ENCODE results near the gene APELA.
"Not testable (repeated sequence)": the region's sequence is repeated elsewhere in the genome, so short reads cannot be mapped to it uniquely, and the experiment has no call there.

APELA gene

GRCh38 chr4:164876700-164877324 lies at the start of gene APELA:
Gene APELA (plus strand): TSS chr4:164877178. CDS start chr4:164877332, 154 bp downstream.
- no peak for DNase-seq

GRCh38 chr4:164828955-164829354 lies 48.0 kb upstream of the APELA start:
- no peak for DNase-seq

GRCh38 chr4:164846566-164846965 lies 30.4 kb upstream of the APELA start:
- no peak for DNase-seq

GRCh38 chr4:164847016-164847415 lies 30.0 kb upstream of the APELA start:
- DNase-seq, result no peak

GRCh38 chr4:164847967-164848649 lies 28.9 kb upstream of the APELA start:
- no peak for DNase-seq

- DNase-seq, result no peak
Measured at GRCh38 chr4:164856396-164856795, 20.6 kb upstream of the APELA start.

GRCh38 chr4:164866817-164867490 lies 10.0 kb upstream of the APELA start:
- no peak for DNase-seq

GRCh38 chr4:164871673-164872072 lies 5.3 kb upstream of the APELA start:
- DNase-seq, result no peak

- no peak for DNase-seq
Measured at GRCh38 chr4:164872481-164872880, 4.5 kb upstream of the APELA start.

GRCh38 chr4:164874789-164875188 lies 2.2 kb upstream of the APELA start:
- no peak for DNase-seq

GRCh38 chr4:164880489-164881262 lies 3.7 kb downstream of the APELA start:
- DNase-seq, result no peak

- no peak for DNase-seq
Measured at GRCh38 chr4:164888096-164888715, 11.2 kb downstream of the APELA start.

- DNase-seq, result no peak
Measured at GRCh38 chr4:164890691-164891090, 13.7 kb downstream of the APELA start.

GRCh38 chr4:164892018-164892417 lies 15.0 kb downstream of the APELA start:
- DNase-seq, result no peak

GRCh38 chr4:164894702-164895101 lies 17.7 kb downstream of the APELA start:
- DNase-seq, result no peak

GRCh38 chr4:164902608-164903007 lies 25.6 kb downstream of the APELA start:
- no peak for DNase-seq

- DNase-seq, result no peak
Measured at GRCh38 chr4:164904336-164904735, 27.4 kb downstream of the APELA start.

GRCh38 chr4:164904941-164905340 lies 28.0 kb downstream of the APELA start:
- DNase-seq, result no peak

GRCh38 chr4:164906368-164906767 lies 29.4 kb downstream of the APELA start:
- DNase-seq, result no peak

GRCh38 chr4:164913506-164913905 lies 36.5 kb downstream of the APELA start:
- DNase-seq, result not testable (repeated sequence)

GRCh38 chr4:164918956-164919355 lies 42.0 kb downstream of the APELA start:
- DNase-seq, result no peak

GRCh38 chr4:164924670-164925238 lies 47.8 kb downstream of the APELA start:
- no peak for DNase-seq

- DNase-seq, result no peak
Measured at GRCh38 chr4:164926301-164926700, 49.3 kb downstream of the APELA start.
